ENCODE results near the gene AURKAIP1.

AURKAIP1 gene

GRCh38 chr1:1361982-1362423 lies 13.0 kb downstream of the AURKAIP1 start:
- DNase-seq (ENCODE audit: low read depth in 3 of 3, low spot score in 1 of 3) = no peak

GRCh38 chr1:1361233-1361981 lies 13.6 kb downstream of the AURKAIP1 start:
- DNase-seq (ENCODE audit: low read depth in 3 of 3, low spot score in 1 of 3) = no peak

- DNase-seq (ENCODE audit: low read depth in 3 of 3, low spot score in 1 of 3) = no peak
Observed at GRCh38 chr1:1360506-1361169, 14.4 kb downstream of the AURKAIP1 start.

- DNase-seq (ENCODE audit: low read depth in 3 of 3, low spot score in 1 of 3) = no peak
Observed at GRCh38 chr1:1359664-1360468, 15.1 kb downstream of the AURKAIP1 start.

- no peak for DNase-seq (ENCODE audit: low read depth in 3 of 3, low spot score in 1 of 3)
Observed at GRCh38 chr1:1359308-1359663, 15.7 kb downstream of the AURKAIP1 start.

GRCh38 chr1:1358433-1359271 lies 16.4 kb downstream of the AURKAIP1 start, which contains the start of gene MXRA8:
Gene MXRA8, minus strand, starts transcription at chr1:1358555. Its CDS starts 51 bp downstream, at chr1:1358504.
- no peak for DNase-seq (ENCODE audit: low read depth in 3 of 3, low spot score in 1 of 3)

- no peak for DNase-seq (ENCODE audit: low read depth in 3 of 3, low spot score in 1 of 3)
Observed at GRCh38 chr1:1357871-1358432, 17.1 kb downstream of the AURKAIP1 start.

GRCh38 chr1:1356796-1357401 lies 18.1 kb downstream of the AURKAIP1 start:
- DNase-seq (ENCODE audit: low read depth in 3 of 3, low spot score in 1 of 3) = no peak

- DNase-seq (ENCODE audit: low read depth in 3 of 3, low spot score in 1 of 3) = no peak
Observed at GRCh38 chr1:1356166-1356795, 18.7 kb downstream of the AURKAIP1 start.

- DNase-seq (ENCODE audit: low read depth in 3 of 3, low spot score in 1 of 3) = no peak
Observed at GRCh38 chr1:1355416-1355815, 19.6 kb downstream of the AURKAIP1 start.

GRCh38 chr1:1354271-1355247 lies 20.4 kb downstream of the AURKAIP1 start:
- DNase-seq (ENCODE audit: low read depth in 3 of 3, low spot score in 1 of 3) = no peak

- no peak for DNase-seq (ENCODE audit: low read depth in 3 of 3, low spot score in 1 of 3)
Observed at GRCh38 chr1:1353389-1354151, 21.4 kb downstream of the AURKAIP1 start.

- DNase-seq (ENCODE audit: low read depth in 3 of 3, low spot score in 1 of 3) = no peak
Observed at GRCh38 chr1:1352786-1353388, 22.1 kb downstream of the AURKAIP1 start.

GRCh38 chr1:1351511-1352427 lies 23.2 kb downstream of the AURKAIP1 start:
- DNase-seq (ENCODE audit: low read depth in 3 of 3, low spot score in 1 of 3) = no peak

- DNase-seq (ENCODE audit: low read depth in 3 of 3, low spot score in 1 of 3) = peak; percentile 37 to 73 (median 58)
Observed at GRCh38 chr1:1349256-1350012, 25.6 kb downstream of the AURKAIP1 start, which contains the start of gene DVL1. Gene DVL1, minus strand, starts transcription at chr1:1349418. Its CDS starts 353 bp downstream, at chr1:1349065.
